Caco-2 (cell line): ENCODE data around the gene NRP2. TPM values are rescaled to one million over a fixed set of nuclear protein-coding genes. Genes with fewer than 3 reads are reported as not detected.

Source experiments
- BruUV-seq: library from RNA; stranded (reverse); fragments of 400-500 nt; replicated peaks from 2 replicates; lab custom pipeline; 2021; lab: Mats Ljungman, UMichigan
- CTCF ChIA-PET: fragments of 300-600 bp; sonication (Branson Sonifier 250); formaldehyde crosslinking; loops from one replicate; lab custom pipeline; 2022; ENCODE audit warnings: antibody characterized with exemption; lab: Charles Lee
- POLR2A ChIA-PET: fragments of 300-600 bp; sonication (Branson Sonifier 250); formaldehyde crosslinking; loops from one replicate; lab custom pipeline; 2022; ENCODE audit warnings: antibody characterized with exemption; lab: Charles Lee
- DNase-seq, 2 experiments: peaks; one replicate each; pipeline versions ENCODE4 v3.0.0 to v3.0.0-alpha.2; 2020 to 2022
- H3K27me3 ChIP-seq: replicated peaks from 2 replicates; pipeline ENCODE4 v1.6.0; 2011; ENCODE audit warnings: low read length; ENCODE audit not compliant: control insufficient read depth, insufficient read depth
- H3K36me3 ChIP-seq: 2 replicates; pipeline ENCODE4 v1.5.1; 2011; ENCODE audit warnings: low read length; ENCODE audit not compliant: control insufficient read depth, insufficient read depth
- H3K4me1 ChIP-seq: fragments of 250-450 bp; sonication (Bioruptor Pico); 2 replicates; pipeline ENCODE4 v1.5.1; 2020; ENCODE audit warnings: mild to moderate bottlenecking
- H3K4me3 ChIP-seq: 2 replicates; pipeline ENCODE4 v1.5.1; 2011; ENCODE audit warnings: low read depth, mild to moderate bottlenecking, control low read depth, low read length
- H3K9me3 ChIP-seq: fragments of 250-450 bp; sonication (Bioruptor Pico); 2 replicates; pipeline ENCODE4 v1.5.1; 2020; ENCODE audit warnings: mild to moderate bottlenecking, moderate library complexity
- H3K27ac Mint-ChIP-seq: one replicate; pipeline ENCODE4 v1.8.0; 2022; ENCODE audit warnings: mixed read lengths; ENCODE audit not compliant: unreplicated experiment
- H3K27me3 Mint-ChIP-seq: one replicate; pipeline ENCODE4 v1.8.0; 2022; ENCODE audit warnings: mixed read lengths; ENCODE audit not compliant: insufficient read depth, unreplicated experiment
- H3K36me3 Mint-ChIP-seq: one replicate; pipeline ENCODE4 v1.8.0; 2022; ENCODE audit warnings: mild to moderate bottlenecking, mixed read lengths; ENCODE audit not compliant: insufficient read depth, unreplicated experiment
- H3K4me1 Mint-ChIP-seq: one replicate; pipeline ENCODE4 v1.8.0; 2022; ENCODE audit warnings: low read depth, mixed read lengths; ENCODE audit not compliant: unreplicated experiment
- H3K4me3 Mint-ChIP-seq: one replicate; pipeline ENCODE4 v1.8.0; 2022; ENCODE audit warnings: mild to moderate bottlenecking, moderate library complexity, mixed read lengths; ENCODE audit not compliant: unreplicated experiment
- H3K9me3 Mint-ChIP-seq: one replicate; pipeline ENCODE4 v1.8.0; 2022; ENCODE audit warnings: mixed read lengths; ENCODE audit not compliant: unreplicated experiment
- intact Hi-C: fragments of 100-400 bp; cut with micrococcal nuclease; formaldehyde crosslinking; loops from one replicate; pipeline ENCODE4 v1.10.0; 2022; ENCODE audit not compliant: unreplicated experiment
- total RNA-seq: library from RNA; stranded (reverse); gene quantifications from 2 replicates; pipeline ENCODE4 v1.2.3, GENCODE V29; 2022
- TF ChIP-seq, protein P1 (sequence below), 2 experiments: fragments of 200-600 bp in 1 of 2; IDR thresholded peaks; 1 replicate in 1 of 2; 2 replicates in 1 of 2; pipeline versions ENCODE4 v1.5.1 to v1.8.0; 2011 to 2022; ENCODE audit warnings: antibody characterized with exemption in 1 of 2, control low read depth in 1 of 2, inconsistent platforms in 1 of 2, low read depth in 1 of 2, low read length in 1 of 2, mild to moderate bottlenecking in 1 of 2, moderate library complexity in 1 of 2; ENCODE audit not compliant: insufficient read depth in 1 of 2, severe bottlenecking in 1 of 2, unreplicated experiment in 1 of 2

Gene NRP2
- total RNA-seq, 1 experiment from 2014 or later: 96.9 TPM

DNA sequence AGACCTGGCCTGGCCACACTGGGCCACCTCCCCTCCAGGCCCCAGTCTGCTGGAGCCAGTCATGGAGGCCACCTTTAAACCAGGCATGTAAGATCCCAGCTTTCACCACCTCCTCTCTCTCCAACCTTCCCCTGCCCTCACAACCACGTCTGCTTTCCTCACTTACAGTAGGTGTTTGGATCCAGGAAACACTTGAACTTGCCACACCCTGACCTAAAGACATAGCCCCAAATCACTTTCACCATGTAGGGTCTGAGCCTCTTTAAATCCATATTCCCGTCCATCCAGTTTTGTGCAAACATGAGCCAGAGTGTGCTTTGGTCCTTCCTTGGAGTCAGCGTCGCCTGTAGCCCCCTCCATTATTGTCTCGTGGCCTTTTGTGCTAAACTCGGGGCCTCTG, 66.8 kb downstream of the NRP2 start:
- no peak overlapping the region for H3K4me3 Mint-ChIP-seq
- peak overlapping the region; percentile 42 for H3K27ac Mint-ChIP-seq

DNA sequence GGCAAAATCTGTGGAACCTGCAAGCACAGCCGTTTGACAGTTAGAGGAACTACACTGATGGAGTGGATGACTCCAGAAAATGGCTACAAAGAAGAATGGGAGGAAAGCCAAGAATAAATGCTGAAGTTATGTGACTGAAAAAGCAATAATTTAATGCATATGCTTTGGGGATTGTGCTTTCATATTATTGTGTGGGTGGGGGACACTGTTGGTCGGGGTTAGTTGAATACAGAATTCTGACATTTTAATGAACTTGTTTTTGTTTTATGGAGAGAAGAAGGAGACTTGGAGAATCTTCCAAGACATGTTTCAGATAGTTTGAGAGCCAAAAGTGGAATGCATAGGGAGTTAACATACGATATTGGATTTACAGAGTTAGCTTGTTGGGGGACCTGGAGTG, 68.5 kb downstream of the NRP2 start:
- Mint-ChIP-seq H3K27me3 (no peaks in the 10 kb centered on the region), H3K36me3 (peaks cover 39% of the 10 kb centered on the region), H3K4me1 (peaks cover 29% of the 10 kb centered on the region), H3K4me3 (no peak overlapping the region), H3K9me3 (no peaks in the 10 kb centered on the region), H3K27ac (no peak overlapping the region)
- POLR2A ChIA-PET: no interaction called here
- CTCF ChIA-PET: no interaction called here
- TF ChIP-seq, protein P1, sequence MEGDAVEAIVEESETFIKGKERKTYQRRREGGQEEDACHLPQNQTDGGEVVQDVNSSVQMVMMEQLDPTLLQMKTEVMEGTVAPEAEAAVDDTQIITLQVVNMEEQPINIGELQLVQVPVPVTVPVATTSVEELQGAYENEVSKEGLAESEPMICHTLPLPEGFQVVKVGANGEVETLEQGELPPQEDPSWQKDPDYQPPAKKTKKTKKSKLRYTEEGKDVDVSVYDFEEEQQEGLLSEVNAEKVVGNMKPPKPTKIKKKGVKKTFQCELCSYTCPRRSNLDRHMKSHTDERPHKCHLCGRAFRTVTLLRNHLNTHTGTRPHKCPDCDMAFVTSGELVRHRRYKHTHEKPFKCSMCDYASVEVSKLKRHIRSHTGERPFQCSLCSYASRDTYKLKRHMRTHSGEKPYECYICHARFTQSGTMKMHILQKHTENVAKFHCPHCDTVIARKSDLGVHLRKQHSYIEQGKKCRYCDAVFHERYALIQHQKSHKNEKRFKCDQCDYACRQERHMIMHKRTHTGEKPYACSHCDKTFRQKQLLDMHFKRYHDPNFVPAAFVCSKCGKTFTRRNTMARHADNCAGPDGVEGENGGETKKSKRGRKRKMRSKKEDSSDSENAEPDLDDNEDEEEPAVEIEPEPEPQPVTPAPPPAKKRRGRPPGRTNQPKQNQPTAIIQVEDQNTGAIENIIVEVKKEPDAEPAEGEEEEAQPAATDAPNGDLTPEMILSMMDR (IDR thresholded peaks at IDR 0.05; ENCODE audit: insufficient read depth in 1 of 2, low read depth in 1 of 2, low read length in 1 of 2, severe bottlenecking in 1 of 2, unreplicated experiment in 1 of 2): no peak
- intact Hi-C loops: no loop called here
- Histone ChIP-seq H3K27me3 (no peaks in the 10 kb centered on the region), H3K9me3 (no peaks in the 10 kb centered on the region), H3K4me3 (no peak overlapping the region), H3K36me3 (no peaks in the 10 kb centered on the region), H3K4me1 (peaks cover 25% of the 10 kb centered on the region)
- BruUV-seq: no TSS peak
- no peak for DNase-seq

More for the DNA sequence above, 66.8 kb downstream of the NRP2 start:
- H3K4me1 Mint-ChIP-seq: peaks cover 13% of the 10 kb centered on the region
- H3K4me1 ChIP-seq: peaks cover 12% of the 10 kb centered on the region
- CTCF ChIA-PET: no interaction called here
- no TSS peak for BruUV-seq
- POLR2A ChIA-PET: no interaction called here
- no peaks in the 10 kb centered on the region for H3K27me3 ChIP-seq
- peaks cover 54% of the 10 kb centered on the region for H3K36me3 Mint-ChIP-seq
- H3K27me3 Mint-ChIP-seq: no peaks in the 10 kb centered on the region
- no peak for DNase-seq
- intact Hi-C loops: no loop called here
- H3K9me3 Mint-ChIP-seq: no peaks in the 10 kb centered on the region
- no peak overlapping the region for H3K4me3 ChIP-seq
- no peaks in the 10 kb centered on the region for H3K36me3 ChIP-seq
- TF ChIP-seq, protein P1 (IDR thresholded peaks at IDR 0.05; ENCODE audit: insufficient read depth in 1 of 2, low read depth in 1 of 2, low read length in 1 of 2, severe bottlenecking in 1 of 2, unreplicated experiment in 1 of 2): no peak
- no peaks in the 10 kb centered on the region for H3K9me3 ChIP-seq

GRCh38 chr2:205751569-205752031, 69.3 kb downstream of the NRP2 start:
- no peaks in the 10 kb centered on the region for H3K27me3 Mint-ChIP-seq
- no peak overlapping the region for H3K27ac Mint-ChIP-seq
- no peak for DNase-seq
- POLR2A ChIA-PET: no interaction called here
- intact Hi-C loops: no loop called here
- Histone ChIP-seq H3K27me3 (no peaks in the 10 kb centered on the region), H3K36me3 (no peaks in the 10 kb centered on the region), H3K9me3 (no peaks in the 10 kb centered on the region), H3K4me1 (peaks cover 25% of the 10 kb centered on the region), H3K4me3 (no peak overlapping the region)
- H3K9me3 Mint-ChIP-seq: no peaks in the 10 kb centered on the region
- TF ChIP-seq, protein P1 (IDR thresholded peaks at IDR 0.05; ENCODE audit: insufficient read depth in 1 of 2, low read depth in 1 of 2, low read length in 1 of 2, severe bottlenecking in 1 of 2, unreplicated experiment in 1 of 2): no peak
- H3K4me3 Mint-ChIP-seq: no peak overlapping the region
- no TSS peak for BruUV-seq
- H3K4me1 Mint-ChIP-seq: peaks cover 33% of the 10 kb centered on the region
- peaks cover 31% of the 10 kb centered on the region for H3K36me3 Mint-ChIP-seq
- CTCF ChIA-PET: no interaction called here
